Caco-2 (cell line): ENCODE data around the gene NUDCD3. TPM values are rescaled to one million over a fixed set of nuclear protein-coding genes. Genes with fewer than 3 reads are reported as not detected.

Experiments
- BruUV-seq: library from RNA; stranded (reverse); fragments of 400-500 nt; replicated peaks from 2 replicates; lab custom pipeline; 2021; lab: Mats Ljungman, UMichigan
- CTCF ChIA-PET: fragments of 300-600 bp; sonication (Branson Sonifier 250); formaldehyde crosslinking; loops from one replicate; lab custom pipeline; 2022; ENCODE audit warnings: antibody characterized with exemption; lab: Charles Lee
- POLR2A ChIA-PET: fragments of 300-600 bp; sonication (Branson Sonifier 250); formaldehyde crosslinking; loops from one replicate; lab custom pipeline; 2022; ENCODE audit warnings: antibody characterized with exemption; lab: Charles Lee
- DNase-seq, 2 experiments: peaks; one replicate each; pipeline versions ENCODE4 v3.0.0 to v3.0.0-alpha.2; 2020 to 2022
- H3K27me3 ChIP-seq: replicated peaks from 2 replicates; pipeline ENCODE4 v1.6.0; 2011; ENCODE audit warnings: low read length; ENCODE audit not compliant: control insufficient read depth, insufficient read depth
- H3K36me3 ChIP-seq: 2 replicates; pipeline ENCODE4 v1.5.1; 2011; ENCODE audit warnings: low read length; ENCODE audit not compliant: control insufficient read depth, insufficient read depth
- H3K4me1 ChIP-seq: fragments of 250-450 bp; sonication (Bioruptor Pico); 2 replicates; pipeline ENCODE4 v1.5.1; 2020; ENCODE audit warnings: mild to moderate bottlenecking
- H3K4me3 ChIP-seq: 2 replicates; pipeline ENCODE4 v1.5.1; 2011; ENCODE audit warnings: low read depth, mild to moderate bottlenecking, control low read depth, low read length
- H3K9me3 ChIP-seq: fragments of 250-450 bp; sonication (Bioruptor Pico); 2 replicates; pipeline ENCODE4 v1.5.1; 2020; ENCODE audit warnings: mild to moderate bottlenecking, moderate library complexity
- H3K27ac Mint-ChIP-seq: one replicate; pipeline ENCODE4 v1.8.0; 2022; ENCODE audit warnings: mixed read lengths; ENCODE audit not compliant: unreplicated experiment
- H3K27me3 Mint-ChIP-seq: one replicate; pipeline ENCODE4 v1.8.0; 2022; ENCODE audit warnings: mixed read lengths; ENCODE audit not compliant: insufficient read depth, unreplicated experiment
- H3K36me3 Mint-ChIP-seq: one replicate; pipeline ENCODE4 v1.8.0; 2022; ENCODE audit warnings: mild to moderate bottlenecking, mixed read lengths; ENCODE audit not compliant: insufficient read depth, unreplicated experiment
- H3K4me1 Mint-ChIP-seq: one replicate; pipeline ENCODE4 v1.8.0; 2022; ENCODE audit warnings: low read depth, mixed read lengths; ENCODE audit not compliant: unreplicated experiment
- H3K4me3 Mint-ChIP-seq: one replicate; pipeline ENCODE4 v1.8.0; 2022; ENCODE audit warnings: mild to moderate bottlenecking, moderate library complexity, mixed read lengths; ENCODE audit not compliant: unreplicated experiment
- H3K9me3 Mint-ChIP-seq: one replicate; pipeline ENCODE4 v1.8.0; 2022; ENCODE audit warnings: mixed read lengths; ENCODE audit not compliant: unreplicated experiment
- CTCF ChIP-seq, 2 experiments: fragments of 200-600 bp in 1 of 2; IDR thresholded peaks; 1 replicate in 1 of 2; 2 replicates in 1 of 2; pipeline versions ENCODE4 v1.5.1 to v1.8.0; 2011 to 2022; ENCODE audit warnings: antibody characterized with exemption in 1 of 2, control low read depth in 1 of 2, inconsistent platforms in 1 of 2, low read depth in 1 of 2, low read length in 1 of 2, mild to moderate bottlenecking in 1 of 2, moderate library complexity in 1 of 2; ENCODE audit not compliant: insufficient read depth in 1 of 2, severe bottlenecking in 1 of 2, unreplicated experiment in 1 of 2
- intact Hi-C: fragments of 100-400 bp; cut with micrococcal nuclease; formaldehyde crosslinking; loops from one replicate; pipeline ENCODE4 v1.10.0; 2022; ENCODE audit not compliant: unreplicated experiment
- total RNA-seq: library from RNA; stranded (reverse); gene quantifications from 2 replicates; pipeline ENCODE4 v1.2.3, GENCODE V29; 2022

The NUDCD3 gene
- total RNA-seq, 1 experiment from 2014 or later = 116 TPM

DNA sequence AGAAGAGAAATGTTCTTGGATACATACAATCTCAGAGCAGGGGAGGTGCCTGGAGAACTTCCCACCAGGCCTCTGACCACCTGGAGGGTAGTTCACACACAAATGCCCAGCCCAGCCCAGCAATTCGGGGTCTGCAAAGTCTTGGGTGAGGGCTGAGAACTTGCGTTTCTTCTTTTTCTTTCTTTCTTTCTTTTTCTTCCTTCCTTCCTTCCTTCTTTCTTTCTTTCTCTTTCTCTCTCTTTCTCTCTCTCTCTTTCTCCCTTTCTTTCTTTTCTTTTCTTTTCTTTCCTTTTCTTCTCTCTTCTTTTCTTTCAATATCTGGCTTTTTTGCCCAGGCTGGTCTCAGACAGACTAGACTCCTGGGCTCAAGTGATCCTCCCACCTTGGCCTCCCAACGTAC is 28.3 kb upstream of the NUDCD3 start:
- POLR2A ChIA-PET = no interaction called here
- Histone ChIP-seq H3K36me3 (peaks cover 1% of the 10 kb centered on the region; the same call in 1 of the 2 replicates), H3K4me3 (no peak overlapping the region), H3K4me1 (no peaks in the 10 kb centered on the region), H3K9me3 (no peaks in the 10 kb centered on the region), H3K27me3 (no peaks in the 10 kb centered on the region)
- DNase-seq = no peak
- BruUV-seq = no TSS peak
- H3K4me3 Mint-ChIP-seq = no peak overlapping the region
- H3K27ac Mint-ChIP-seq = no peak overlapping the region
- intact Hi-C loops = no loop called here
- CTCF ChIA-PET = no interaction called here
- H3K27me3 Mint-ChIP-seq = no peaks in the 10 kb centered on the region
- no peaks in the 10 kb centered on the region for H3K36me3 Mint-ChIP-seq
- no peaks in the 10 kb centered on the region for H3K4me1 Mint-ChIP-seq
- no peaks in the 10 kb centered on the region for H3K9me3 Mint-ChIP-seq
- no peak for TF ChIP-seq CTCF (IDR thresholded peaks at IDR 0.05; ENCODE audit: insufficient read depth in 1 of 2, low read depth in 1 of 2, low read length in 1 of 2, severe bottlenecking in 1 of 2, unreplicated experiment in 1 of 2)

GRCh38 chr7:44517175-44517574 is 26.7 kb upstream of the NUDCD3 start:
- no peak for DNase-seq
- ChIA-PET POLR2A (no interaction called here), CTCF (no interaction called here)
- no TSS peak for BruUV-seq
- Histone ChIP-seq H3K36me3 (peaks cover 4% of the 10 kb centered on the region; the same call in 1 of the 2 replicates), H3K4me3 (no peak overlapping the region), H3K27me3 (no peaks in the 10 kb centered on the region), H3K4me1 (no peaks in the 10 kb centered on the region), H3K9me3 (no peaks in the 10 kb centered on the region)
- Mint-ChIP-seq H3K4me3 (no peak overlapping the region), H3K9me3 (no peaks in the 10 kb centered on the region), H3K4me1 (no peaks in the 10 kb centered on the region), H3K36me3 (peaks cover 4% of the 10 kb centered on the region), H3K27ac (no peak overlapping the region), H3K27me3 (no peaks in the 10 kb centered on the region)
- intact Hi-C loops = no loop called here
- no peak for TF ChIP-seq CTCF (IDR thresholded peaks at IDR 0.05; ENCODE audit: insufficient read depth in 1 of 2, low read depth in 1 of 2, low read length in 1 of 2, severe bottlenecking in 1 of 2, unreplicated experiment in 1 of 2)

DNA sequence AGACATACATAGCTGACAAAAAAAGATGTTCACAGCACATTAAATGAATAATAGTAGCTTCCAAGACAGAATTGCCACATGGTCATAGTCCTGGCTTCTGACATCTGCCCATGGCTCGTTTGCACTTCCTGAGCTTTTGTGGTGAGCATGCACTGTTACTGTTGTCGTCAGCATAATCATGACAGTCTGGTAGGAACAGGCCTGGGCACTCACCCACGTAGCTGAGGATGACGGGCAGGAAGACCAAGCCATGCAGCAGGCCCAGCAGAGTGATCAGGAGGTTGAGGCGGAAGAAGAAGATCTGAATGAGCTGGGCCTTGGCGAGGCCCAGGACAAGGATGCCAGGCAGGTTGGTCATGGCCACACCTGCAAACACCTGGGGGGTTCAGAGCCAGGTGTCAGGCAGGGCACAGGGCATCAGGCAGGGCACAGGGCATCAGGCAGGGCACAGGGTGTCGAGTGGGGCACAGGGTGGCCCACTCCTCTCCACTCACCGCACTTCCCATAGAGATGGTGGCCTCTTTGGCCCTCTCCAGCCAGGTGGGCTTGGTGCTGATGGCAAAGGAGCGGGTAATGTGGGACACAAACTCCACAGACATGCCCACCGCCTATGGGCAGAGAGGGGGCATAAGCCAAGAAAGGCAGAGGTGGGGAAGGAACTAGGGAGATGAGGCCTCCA is 25.3 kb upstream of the NUDCD3 start:
- no peaks in the 10 kb centered on the region for H3K4me1 Mint-ChIP-seq
- intact Hi-C loops = no loop called here

More for the DNA sequence above, 25.3 kb upstream of the NUDCD3 start:
- H3K36me3 ChIP-seq = peaks cover 4% of the 10 kb centered on the region; the same call in 1 of the 2 replicates
- peaks cover 3% of the 10 kb centered on the region for H3K9me3 Mint-ChIP-seq
- H3K27me3 Mint-ChIP-seq = no peaks in the 10 kb centered on the region
- CTCF ChIA-PET = no interaction called here
- H3K9me3 ChIP-seq = no peaks in the 10 kb centered on the region
- H3K4me3 Mint-ChIP-seq = no peak overlapping the region
- H3K4me1 ChIP-seq = no peaks in the 10 kb centered on the region
- H3K4me3 ChIP-seq = no peak overlapping the region
- no peak for DNase-seq
- BruUV-seq = no TSS peak
- peaks cover 5% of the 10 kb centered on the region for H3K36me3 Mint-ChIP-seq
- no peaks in the 10 kb centered on the region for H3K27me3 ChIP-seq
- POLR2A ChIA-PET = no interaction called here
- no peak for TF ChIP-seq CTCF (IDR thresholded peaks at IDR 0.05; ENCODE audit: insufficient read depth in 1 of 2, low read depth in 1 of 2, low read length in 1 of 2, severe bottlenecking in 1 of 2, unreplicated experiment in 1 of 2)
- no peak overlapping the region for H3K27ac Mint-ChIP-seq
